ENCODE results near the gene SPATA9.

SPATA9 gene

GRCh38 chr5:95682891-95683290 lies at the start of gene SPATA9:
TSS of gene SPATA9 (minus strand) at chr5:95682991. CDS start at chr5:95682854, 137 bp downstream.
- no peak for DNase-seq (ENCODE audit: low read depth in 1 of 2, low spot score in 1 of 2)

- DNase-seq (ENCODE audit: low read depth in 1 of 2, low spot score in 1 of 2): peak in 1 of 2 donors; percentile 9
Observed at GRCh38 chr5:95731571-95732554, 49.1 kb upstream of the SPATA9 start.

GRCh38 chr5:95730730-95731570 lies 48.2 kb upstream of the SPATA9 start, which contains the start of gene RHOBTB3:
TSS of gene RHOBTB3 (plus strand) at chr5:95731336. CDS start at chr5:95731683, 347 bp downstream.
- peak; percentile 13 to 15 for DNase-seq (ENCODE audit: low read depth in 1 of 2, low spot score in 1 of 2)

- DNase-seq (ENCODE audit: low read depth in 1 of 2, low spot score in 1 of 2): no peak
Observed at GRCh38 chr5:95730011-95730700, 47.4 kb upstream of the SPATA9 start.

- no peak for DNase-seq (ENCODE audit: low read depth in 1 of 2, low spot score in 1 of 2)
Observed at GRCh38 chr5:95729115-95730010, 46.6 kb upstream of the SPATA9 start.

GRCh38 chr5:95728494-95729114 lies 45.8 kb upstream of the SPATA9 start:
- no peak for DNase-seq (ENCODE audit: low read depth in 1 of 2, low spot score in 1 of 2)

- DNase-seq (ENCODE audit: low read depth in 1 of 2, low spot score in 1 of 2): no peak
Observed at GRCh38 chr5:95727764-95728191, 45.0 kb upstream of the SPATA9 start.

- no peak for DNase-seq (ENCODE audit: low read depth in 1 of 2, low spot score in 1 of 2)
Observed at GRCh38 chr5:95726811-95727763, 44.3 kb upstream of the SPATA9 start.

GRCh38 chr5:95725937-95726810 lies 43.4 kb upstream of the SPATA9 start:
- no peak for DNase-seq (ENCODE audit: low read depth in 1 of 2, low spot score in 1 of 2)

GRCh38 chr5:95725071-95725820 lies 42.5 kb upstream of the SPATA9 start:
- DNase-seq (ENCODE audit: low read depth in 1 of 2, low spot score in 1 of 2): no peak

GRCh38 chr5:95723632-95724369 lies 41.0 kb upstream of the SPATA9 start:
- DNase-seq (ENCODE audit: low read depth in 1 of 2, low spot score in 1 of 2): no peak

GRCh38 chr5:95721582-95722295 lies 38.9 kb upstream of the SPATA9 start:
- no peak for DNase-seq (ENCODE audit: low read depth in 1 of 2, low spot score in 1 of 2)

GRCh38 chr5:95720094-95720786 lies 37.4 kb upstream of the SPATA9 start:
- no peak for DNase-seq (ENCODE audit: low read depth in 1 of 2, low spot score in 1 of 2)

- no peak for DNase-seq (ENCODE audit: low read depth in 1 of 2, low spot score in 1 of 2)
Observed at GRCh38 chr5:95718738-95719137, 35.9 kb upstream of the SPATA9 start.

- DNase-seq (ENCODE audit: low read depth in 1 of 2, low spot score in 1 of 2): peak in 1 of 2 donors; percentile 37
Observed at GRCh38 chr5:95718203-95718602, 35.4 kb upstream of the SPATA9 start.

All from activated CD4-positive, alpha-beta T cell treated with anti-CD3 and anti-CD28 coated beads, Interleukin-2, amount 50 U/mL, for 24 hours (primary cell).